HG03095 (cell line): ENCODE measurements around the gene HOXD13.

ENCODE experiments used
- ATAC-seq: cut with Tn5 transposase; IDR thresholded peaks from one replicate; pipeline ENCODE4 v1.9.1; 2021; ENCODE audit warnings: moderate library complexity; ENCODE audit not compliant: unreplicated experiment

Gene HOXD13

DNA sequence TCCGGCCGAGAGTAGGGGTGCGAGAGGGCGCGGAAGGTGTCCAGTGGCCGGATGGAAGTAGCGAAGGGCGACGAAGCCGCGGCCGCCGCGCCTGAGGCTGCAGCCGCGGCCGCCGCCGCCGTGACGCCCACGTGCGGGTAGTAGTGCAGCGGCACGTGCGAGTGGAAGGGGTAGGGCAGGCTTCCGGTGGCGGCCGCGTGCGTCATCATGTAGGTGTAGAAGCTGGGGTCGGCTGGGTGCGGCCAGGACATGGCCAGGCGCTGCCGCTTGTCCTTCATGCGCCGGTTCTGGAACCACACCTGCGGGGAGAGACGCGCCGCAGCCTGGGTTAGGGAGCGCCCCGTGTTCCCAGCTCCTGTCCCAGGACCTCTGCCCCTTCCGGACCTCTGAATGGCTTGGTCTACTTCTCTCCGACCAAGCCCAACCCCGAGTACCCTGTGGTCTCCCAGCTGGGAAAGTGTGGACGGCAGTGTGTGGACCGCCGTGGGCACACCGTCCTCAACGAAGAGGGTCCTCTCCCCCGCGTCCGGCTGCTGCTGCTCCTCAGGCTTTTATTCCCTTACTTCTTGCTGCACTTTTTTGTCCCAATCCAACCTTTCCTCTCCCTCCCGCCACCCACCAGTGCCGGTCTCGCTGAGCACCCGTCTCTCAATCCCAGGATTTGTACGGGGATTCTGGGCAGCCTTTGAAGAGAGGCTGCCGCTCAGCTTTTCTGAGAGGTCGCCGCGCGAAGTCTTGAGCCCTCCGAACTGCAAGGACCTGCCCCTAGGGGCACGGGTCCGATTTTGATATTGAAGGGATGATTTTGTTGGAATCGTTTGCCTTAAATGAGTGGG is 11.8 kb upstream of the HOXD13 start:
- no peak for ATAC-seq

DNA sequence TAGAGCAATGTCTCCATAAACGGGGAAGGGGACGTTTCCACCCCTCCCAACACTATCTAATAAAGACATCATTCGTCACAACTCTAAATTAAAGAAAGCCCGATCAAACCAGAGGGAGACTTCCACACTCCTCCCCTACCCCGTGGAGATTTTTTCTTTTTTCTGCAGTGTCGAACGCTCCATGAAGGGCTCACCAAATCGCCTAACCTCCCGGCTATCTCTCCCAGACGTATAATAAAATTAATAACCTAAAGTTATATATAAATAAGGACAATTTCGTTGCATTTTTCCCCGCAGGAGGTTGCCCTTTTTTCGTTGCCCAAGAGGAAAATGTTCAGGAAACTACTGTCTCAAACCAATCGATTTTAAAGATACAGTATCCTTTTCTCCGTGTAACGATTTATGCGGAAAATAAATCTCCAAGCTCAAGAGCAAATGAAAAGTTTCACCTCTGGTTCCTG is 11.1 kb upstream of the HOXD13 start:
- no peak for ATAC-seq

DNA sequence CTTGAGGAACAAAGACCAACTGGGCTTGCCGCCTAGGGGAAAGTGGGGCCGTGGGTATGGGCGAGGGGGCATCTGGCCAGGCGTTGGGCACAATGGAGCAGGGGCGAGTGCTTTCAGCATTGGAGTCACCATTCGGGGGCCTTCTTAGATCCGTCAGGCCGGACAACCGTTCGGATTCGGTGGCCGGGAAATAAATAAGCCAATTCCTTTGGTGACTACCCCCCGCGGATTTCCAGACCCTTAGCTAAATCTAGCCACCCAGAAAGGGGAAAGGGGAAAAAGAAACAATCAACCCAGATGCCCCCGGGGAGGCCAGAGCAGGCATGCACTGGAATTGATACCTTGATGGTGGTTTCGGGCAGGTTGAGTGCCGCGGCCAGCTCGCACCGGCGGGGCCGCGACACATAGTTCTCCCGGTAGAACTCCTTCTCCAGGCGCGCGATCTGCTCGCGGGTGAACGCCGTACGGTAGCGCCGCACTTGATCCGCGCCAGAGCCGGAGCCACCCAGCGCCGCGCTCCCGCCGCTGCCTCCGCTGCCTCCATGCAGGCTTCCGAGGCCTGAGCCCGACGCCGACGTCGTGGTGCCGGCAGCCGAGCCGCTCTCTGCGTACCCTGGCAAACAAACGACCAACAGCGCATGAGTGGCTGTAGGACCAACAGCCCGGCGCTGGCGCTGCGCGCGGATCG is 10.5 kb upstream of the HOXD13 start:
- ATAC-seq = no peak

GRCh38 chr2:176082525-176082823 is 10.0 kb upstream of the HOXD13 start:
- no peak for ATAC-seq

DNA sequence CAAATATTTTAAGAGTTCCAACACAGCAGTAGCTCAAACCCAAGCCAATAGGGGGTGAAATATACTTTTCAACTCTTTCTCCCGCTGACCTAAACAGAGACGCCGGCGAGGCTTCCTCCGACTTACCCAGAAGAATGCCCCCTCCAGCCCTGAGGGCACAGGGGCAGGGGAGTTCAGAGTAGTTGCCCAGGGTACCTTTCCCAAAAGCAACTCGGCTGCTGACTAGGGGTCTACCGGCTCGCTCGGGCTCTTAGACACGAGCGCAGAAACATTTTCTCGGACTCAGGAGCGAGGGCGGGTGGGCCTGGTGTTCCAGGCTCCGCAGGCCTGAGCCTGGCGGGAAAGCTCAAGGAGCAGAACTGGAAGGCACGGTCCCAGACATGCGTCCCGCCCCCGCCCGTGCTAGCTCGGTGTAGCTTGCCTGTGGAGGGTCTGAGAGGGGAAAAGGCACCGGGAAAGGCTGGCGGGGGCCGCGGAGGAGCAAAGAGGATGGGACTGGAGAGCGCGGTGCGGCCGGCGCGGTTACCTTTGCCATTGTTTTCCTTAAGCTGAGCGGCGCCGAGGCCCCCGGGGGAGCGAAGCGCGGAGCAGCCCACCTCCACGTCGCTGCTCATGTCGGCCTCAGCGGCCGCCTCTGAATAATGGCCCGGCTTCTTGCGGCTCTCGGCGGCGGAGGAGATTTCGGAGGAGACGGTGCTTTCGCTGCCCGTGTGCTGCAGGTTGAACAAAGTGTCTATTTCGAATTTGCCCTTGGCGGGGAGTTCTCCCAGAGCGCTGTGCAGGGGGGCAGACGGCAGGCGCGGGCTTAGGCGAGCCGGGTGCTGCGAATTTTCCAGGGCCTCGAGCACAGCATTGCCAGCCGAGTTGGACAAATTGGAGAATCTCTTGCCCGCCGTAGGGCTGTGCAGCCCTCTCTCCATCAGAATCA is 9.4 kb upstream of the HOXD13 start:
- no peak for ATAC-seq

- ATAC-seq = no peak
Measured at GRCh38 chr2:176083796-176084261, 8.7 kb upstream of the HOXD13 start, which contains the start of gene EVX2. Gene EVX2, minus strand, starts transcription at chr2:176083962. Its CDS starts 186 bp downstream, at chr2:176083776.

DNA sequence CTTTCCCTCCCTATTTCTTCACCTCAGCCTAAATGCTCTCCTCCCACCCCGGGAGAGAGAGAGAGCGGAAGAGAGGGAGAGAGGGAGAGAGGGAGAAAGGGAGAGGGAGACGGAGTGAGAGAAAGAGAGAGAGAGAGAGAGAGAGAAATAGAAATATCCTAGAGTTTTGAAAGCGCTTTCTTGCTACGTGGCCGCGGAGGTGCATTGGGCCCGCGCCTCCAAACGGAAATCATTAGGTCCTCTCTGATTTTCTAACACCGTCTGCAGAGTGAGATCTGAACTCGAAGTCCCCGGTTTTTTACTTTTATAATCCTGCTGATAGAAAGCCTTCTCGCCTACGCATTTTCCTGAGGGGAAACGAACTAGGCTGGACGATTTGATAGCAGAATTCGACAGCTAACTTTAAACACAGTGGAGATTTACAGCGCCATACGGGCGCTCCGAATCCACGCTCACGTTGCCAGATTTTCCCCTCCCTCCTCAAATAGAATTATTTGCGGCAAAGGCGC is 7.9 kb upstream of the HOXD13 start:
- no peak for ATAC-seq

- ATAC-seq = no peak
Measured at GRCh38 chr2:176085120-176085788, 7.3 kb upstream of the HOXD13 start.

DNA sequence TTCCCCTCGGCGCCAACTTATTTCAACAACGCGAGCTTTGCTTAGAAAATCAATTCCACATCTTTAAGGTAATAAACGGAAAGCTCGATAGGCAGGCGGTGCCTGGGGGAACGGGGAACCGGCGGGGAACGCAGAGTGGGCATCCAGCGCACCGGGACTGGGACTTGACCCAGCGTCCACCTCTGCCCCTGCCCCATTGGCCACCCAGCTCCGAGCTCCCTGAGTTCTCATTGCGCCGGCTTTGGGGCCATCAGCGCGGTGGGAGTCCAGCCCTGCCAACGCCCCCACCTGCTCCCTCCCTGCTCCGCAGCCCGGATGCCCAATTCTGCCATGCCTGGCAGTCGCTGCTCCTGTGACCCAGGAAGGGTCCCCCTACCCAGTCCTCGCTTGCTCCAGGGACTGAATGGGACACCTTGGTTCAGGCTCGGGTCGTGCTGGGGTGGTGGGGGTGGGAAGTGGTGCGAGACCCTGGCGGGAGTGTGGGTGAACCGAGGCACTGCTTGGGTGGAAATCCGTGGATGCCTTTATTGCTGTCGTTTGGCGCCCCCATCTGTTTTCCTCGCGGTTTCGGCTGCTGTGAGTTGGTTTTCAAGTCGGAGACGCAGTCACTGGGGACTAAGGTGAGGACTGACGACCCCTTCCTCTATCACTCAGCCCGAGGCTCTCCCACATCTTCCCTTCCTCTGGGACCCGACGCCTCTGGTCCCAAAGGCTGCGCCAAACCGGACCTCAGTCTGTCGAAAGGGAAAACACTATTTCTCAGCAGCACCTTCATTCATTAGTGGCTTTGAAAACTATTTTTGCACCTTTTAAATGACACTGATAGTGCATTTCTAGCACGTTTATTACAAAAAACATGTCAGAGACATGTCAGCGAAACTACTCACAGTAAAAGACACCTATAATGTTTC is 6.4 kb upstream of the HOXD13 start:
- ATAC-seq = no peak

DNA sequence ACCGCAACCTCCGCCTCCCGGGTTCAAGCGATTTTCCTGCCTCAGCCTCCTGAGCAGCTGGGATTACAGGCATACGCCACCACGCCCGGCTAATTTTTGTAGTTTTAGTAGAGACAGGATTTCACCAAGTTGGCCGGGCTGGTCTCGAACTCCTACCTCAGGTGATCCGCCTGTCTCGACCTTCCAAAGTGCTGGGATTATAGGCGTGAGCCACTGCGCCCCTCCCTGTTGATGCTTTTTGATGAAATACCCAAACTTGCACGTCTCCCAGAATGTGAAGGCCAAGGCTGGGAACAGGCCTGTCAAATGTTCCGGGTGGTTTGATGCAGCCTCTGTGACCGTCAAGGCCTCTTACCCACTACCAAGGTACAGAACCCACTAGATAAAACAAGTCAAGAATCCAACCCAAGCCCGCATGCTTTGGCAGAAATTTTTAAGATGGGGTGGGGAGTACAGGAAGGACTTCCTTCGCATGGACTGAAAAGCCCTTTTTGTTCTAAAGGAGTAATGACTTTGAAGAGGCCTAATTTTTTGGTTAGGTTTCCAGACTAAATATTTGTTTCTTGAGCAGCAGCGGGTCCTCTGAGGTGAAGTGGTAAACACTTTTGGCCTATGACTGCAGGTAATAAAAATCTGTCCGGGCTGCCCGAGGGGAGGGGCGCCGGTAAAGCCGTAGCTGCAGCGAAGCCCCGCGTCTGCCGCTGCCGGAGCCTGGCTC is 5.0 kb upstream of the HOXD13 start:
- no peak for ATAC-seq

DNA sequence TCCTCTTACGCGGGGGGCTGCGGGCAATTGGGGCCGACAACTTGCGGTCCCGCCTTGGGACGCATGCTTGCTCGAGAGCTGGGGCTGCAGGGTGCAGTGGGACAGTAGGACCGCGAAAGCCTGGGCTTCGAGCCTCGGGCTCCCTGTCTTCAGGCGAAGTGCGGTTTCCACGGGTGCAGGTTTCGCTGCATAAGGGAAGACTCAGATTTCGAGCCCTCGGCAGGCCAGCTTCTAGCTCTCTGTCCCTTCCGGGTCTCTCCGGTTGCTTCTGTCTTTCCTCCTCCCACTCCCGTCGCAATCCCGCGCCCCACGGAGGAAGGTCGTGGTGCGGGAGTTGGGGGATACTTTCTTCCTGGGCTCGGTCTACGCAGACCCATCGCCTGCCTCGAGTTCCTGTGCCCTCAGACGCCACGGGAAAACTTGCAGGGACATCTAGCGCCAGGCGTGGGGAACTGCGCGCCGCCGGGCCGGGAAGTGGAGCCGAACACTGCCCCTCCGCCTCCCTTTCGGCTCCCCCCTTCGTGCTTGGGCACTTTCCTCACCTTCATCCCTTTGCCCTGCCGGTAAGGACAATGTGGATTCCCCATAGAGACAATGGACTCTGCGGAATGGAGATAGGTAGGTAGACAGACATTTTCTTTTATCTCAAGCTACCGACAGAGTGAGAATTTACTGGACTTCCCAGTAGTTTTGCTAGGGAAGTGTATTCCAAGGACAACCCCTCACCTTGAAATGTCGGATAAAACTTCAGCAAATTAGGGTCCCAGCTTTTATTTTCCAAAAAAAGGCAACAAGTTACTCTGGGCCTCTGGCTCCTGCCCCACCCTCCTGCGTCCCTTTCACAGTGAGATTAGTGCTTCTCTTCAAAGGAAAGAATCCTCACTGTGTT is 4.2 kb upstream of the HOXD13 start:
- no peak for ATAC-seq

DNA sequence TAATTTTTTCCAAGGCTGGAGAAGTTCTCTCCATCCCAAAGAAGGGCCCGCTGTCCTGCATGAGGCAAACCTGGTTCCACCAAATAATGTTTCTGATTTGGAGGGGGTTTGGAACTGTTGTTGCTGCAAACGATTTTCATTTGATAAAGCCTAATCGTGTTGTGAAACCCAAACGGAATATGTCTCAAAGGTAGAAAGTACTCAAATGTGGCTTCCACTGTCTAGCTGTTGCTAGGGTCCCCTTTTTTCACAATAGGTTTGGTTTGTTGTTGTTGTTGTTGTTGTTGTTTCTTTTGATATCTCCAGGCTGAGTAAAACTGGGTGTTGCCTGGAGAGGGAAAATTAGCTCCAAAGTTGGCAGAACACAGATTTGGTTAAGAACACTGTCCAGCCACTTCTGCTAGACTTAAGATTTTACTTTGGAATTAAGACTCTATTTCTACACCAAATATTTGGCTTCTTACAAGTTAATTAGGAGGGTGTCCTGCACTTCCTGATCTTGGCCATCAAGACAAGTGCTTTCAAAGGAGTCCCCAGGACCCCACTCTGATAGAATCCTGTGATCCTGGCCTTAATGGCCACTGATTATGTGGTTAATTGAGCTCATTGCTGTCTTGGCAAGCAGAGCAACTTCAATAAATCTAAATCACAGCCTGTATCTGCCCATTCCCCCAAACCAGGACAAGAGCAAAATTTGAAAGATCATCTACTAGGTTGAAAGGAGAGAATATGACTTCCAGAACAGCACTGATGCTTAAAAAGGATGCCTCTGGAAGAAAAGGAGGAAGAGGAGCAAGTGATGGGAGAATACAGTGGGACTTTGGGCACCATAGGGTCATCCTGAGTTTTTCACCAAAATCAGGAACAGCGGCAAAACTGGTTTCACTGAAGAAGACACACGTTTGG is 3.3 kb upstream of the HOXD13 start:
- ATAC-seq = no peak

DNA sequence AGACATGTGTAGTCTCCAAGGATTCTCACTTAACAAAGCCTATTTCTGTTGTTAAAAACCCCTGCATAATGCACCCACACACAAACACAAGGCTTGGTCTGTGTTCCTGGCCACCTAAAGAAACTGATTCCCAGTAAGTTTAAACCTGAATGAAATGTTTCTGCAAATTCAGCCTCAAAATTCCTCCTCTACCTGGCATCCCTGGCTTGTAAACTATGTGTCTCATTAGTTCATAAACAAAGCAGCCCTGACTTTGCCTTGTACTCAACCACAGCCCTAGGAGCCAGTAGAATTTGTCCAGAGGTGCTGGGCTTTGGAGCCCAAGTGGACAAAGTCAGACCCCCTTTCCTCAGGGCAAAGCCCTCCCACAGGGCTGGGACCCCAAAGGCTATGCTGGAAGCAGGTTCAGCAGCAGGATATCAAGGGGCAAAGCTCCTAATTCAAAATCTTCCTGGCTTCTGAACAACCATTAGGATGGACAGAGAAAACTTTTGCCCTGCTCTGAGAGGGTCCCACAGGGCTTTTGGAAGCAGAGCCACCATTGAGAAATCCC is 2.6 kb upstream of the HOXD13 start:
- no peak for ATAC-seq

- ATAC-seq = no peak
Measured at GRCh38 chr2:176090862-176091261, 1.7 kb upstream of the HOXD13 start.

DNA sequence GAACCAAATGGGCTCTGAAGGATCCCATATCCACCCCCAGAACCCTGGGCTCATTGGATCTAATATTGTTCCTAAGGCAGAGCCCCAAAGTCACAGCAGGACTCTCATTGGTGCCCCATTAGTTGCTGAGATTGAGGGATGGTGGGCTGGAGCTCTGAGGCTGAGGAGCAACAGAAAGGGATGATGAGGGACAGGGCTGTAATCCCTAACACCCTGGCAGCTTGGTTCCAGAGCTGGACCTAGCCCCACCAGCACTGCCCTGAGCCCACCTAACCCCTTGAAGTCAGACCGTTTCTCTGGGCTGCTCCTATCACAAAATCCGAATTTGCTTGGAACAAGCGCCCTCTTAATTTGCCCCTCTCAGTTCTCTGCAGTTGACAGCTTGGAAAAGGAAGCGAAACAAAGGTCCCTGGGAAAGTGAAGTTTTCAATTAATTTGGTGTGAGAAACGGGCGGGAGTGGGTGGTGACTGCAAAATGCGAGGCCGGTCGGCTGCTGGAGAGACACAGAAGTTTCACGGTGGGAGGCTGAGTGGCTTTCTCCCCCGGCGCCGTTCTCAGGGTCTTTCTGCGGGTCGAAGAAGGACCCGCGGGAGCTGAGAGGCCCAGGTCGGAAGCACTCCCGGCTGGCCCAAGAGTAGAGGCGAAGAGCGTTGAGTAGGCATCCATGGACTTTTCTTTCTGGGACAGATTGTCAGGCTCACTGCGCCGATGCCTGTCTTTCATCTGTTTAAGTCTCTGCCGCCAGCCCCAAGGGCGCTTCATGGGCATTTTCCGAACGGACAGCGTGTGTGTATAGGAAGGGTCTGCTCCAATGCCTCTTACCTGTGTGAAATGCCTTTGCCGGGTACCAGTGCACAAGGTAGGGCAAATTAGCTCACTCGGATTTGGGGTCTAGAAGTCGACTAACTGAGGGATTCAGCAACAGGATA is 927 bp upstream of the HOXD13 start:
- no peak for ATAC-seq
